Skin of body (tissue), 2 donors: ENCODE measurements around the gene LTF. TPM values are rescaled to one million over a fixed set of nuclear protein-coding genes. Genes with fewer than 3 reads are reported as not detected.
"Not testable (repeated sequence)": the region's sequence is repeated elsewhere in the genome, so short reads cannot be mapped to it uniquely, and the experiment has no call there.

Experiments used
- DNase-seq: peaks from one replicate; lab custom pipeline; 2025; lab: John Stamatoyannopoulos, UW
- total RNA-seq: library from RNA; depleted of rRNA; stranded (reverse); fragments of >200 nt; gene quantifications from one replicate; pipeline ENCODE4 v1.2.3, GENCODE V29; 2014

LTF gene
- total RNA-seq, 1 donor from 2014 or later = 60.7 TPM

- DNase-seq = no peak
Observed at GRCh38 chr3:46442576-46443530, 21.9 kb downstream of the LTF start.

- DNase-seq = no peak
Observed at GRCh38 chr3:46440531-46441294, 24.0 kb downstream of the LTF start.

DNA sequence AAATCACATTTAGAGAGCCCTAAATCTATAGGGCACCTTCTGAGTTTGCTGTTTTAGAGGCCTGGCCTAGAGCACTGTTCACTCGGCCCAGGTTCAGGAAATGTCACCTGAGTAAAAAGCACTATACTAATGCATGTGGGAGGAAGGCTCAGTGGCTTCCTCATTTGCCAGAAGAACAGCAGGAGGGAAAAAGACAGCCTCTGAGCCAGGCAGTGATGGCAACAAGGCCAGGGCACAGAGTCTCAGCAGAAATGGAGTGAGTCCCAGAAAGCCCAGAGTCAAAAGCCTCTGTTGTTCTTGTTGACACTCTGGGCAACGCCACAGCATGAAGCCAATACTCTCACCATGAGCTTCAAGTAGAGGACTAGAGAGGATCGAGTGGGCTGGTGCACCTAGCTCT, 25.9 kb downstream of the LTF start:
- no peak for DNase-seq

GRCh38 chr3:46435081-46435726, 29.5 kb downstream of the LTF start:
- DNase-seq = no peak

DNA sequence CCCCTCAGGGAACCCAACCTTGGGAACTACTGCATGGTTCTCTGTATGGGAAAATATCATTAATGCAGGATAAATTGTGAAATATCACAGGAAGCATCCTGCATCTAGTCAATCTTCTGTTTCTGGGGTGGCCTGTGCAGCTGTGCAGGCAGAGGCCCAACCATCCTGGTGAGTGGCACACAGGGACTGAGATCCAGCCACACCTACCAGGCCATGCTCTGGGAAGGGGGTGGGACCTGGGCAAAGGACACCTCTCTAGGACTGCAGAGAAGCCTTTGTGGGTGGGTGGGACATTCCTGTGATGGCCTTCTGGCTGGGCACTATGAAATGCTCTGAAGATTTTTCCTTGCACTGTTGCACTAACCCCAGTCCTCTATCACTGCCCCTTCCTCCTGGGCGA, 30.9 kb downstream of the LTF start:
- DNase-seq = no peak

GRCh38 chr3:46433118-46433517, 31.6 kb downstream of the LTF start:
- not testable (repeated sequence) for DNase-seq

DNA sequence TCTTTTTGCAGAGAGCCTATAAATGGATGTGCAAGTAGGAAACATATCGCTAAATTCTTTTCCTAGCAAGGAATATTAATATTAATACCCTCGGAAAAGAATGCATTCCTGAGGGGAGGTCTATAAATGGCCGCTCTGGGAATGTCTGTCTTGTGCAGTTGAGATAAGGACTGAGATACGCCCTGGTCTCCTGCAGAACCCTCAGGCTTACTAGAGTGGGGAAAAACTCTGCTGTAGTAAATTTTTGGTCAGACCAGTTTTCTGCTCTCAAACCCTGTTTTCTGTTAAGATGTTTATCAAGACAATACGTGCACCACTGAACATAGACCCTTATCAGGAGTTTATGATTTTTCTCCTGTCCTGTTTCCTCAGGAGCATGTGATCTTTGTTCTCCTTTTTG, 32.8 kb downstream of the LTF start:
- DNase-seq = not testable (repeated sequence)

DNA sequence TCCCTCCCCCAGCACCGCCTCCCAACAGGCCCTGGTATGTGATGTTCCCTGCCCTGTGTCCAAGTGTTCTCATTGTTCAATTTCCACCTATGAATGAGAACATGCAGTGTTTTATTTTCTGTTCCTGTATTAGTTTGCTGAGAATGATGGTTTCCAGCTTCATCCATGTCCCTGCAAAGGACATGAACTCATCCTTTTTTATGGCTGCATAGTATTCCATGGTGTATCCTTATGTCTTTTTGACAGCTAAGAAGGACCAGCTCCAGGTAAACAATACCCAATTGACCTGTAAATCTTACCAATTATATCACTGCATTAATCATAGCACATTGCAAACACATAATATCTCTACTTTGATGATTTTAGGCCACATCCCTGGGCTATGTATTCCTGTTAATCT, 33.8 kb downstream of the LTF start:
- not testable (repeated sequence) for DNase-seq

DNA sequence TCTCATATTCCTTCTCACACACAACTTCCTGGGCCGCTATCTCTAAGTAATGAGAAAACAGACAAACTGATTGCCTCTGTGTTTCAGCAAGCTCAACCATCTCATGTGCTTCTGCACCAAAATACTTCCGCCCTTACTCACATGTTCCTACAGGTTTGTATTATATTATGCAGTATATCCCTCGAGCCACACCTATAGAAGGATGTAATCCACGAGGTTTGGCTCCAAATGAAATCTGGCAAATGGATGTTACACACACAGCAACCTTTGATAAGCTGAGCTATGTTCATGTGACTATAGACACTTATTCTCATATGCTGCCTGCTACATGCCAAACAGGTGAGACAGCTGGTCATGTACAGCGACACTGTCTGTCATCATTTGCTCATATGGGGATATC, 35.0 kb downstream of the LTF start:
- no peak for DNase-seq

DNA sequence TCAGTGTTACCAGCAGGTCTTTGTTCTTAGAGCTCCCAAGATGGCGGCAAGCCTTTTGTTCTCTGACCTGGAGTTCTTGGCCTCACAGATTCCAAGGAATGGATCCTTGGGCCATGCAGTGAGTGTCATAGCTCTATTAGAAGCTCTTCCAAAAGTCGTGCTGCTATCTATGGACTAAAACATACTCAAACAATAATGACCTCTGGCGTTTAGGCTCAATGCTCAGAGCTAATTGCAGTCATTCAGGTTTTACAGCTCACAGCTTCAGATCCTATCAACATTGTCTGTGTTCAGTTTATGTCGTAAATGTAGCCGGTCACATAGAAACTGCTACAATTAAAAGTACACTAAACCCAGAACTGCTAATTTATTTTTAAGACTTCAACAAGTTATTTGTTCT, 35.5 kb downstream of the LTF start:
- DNase-seq = no peak

DNA sequence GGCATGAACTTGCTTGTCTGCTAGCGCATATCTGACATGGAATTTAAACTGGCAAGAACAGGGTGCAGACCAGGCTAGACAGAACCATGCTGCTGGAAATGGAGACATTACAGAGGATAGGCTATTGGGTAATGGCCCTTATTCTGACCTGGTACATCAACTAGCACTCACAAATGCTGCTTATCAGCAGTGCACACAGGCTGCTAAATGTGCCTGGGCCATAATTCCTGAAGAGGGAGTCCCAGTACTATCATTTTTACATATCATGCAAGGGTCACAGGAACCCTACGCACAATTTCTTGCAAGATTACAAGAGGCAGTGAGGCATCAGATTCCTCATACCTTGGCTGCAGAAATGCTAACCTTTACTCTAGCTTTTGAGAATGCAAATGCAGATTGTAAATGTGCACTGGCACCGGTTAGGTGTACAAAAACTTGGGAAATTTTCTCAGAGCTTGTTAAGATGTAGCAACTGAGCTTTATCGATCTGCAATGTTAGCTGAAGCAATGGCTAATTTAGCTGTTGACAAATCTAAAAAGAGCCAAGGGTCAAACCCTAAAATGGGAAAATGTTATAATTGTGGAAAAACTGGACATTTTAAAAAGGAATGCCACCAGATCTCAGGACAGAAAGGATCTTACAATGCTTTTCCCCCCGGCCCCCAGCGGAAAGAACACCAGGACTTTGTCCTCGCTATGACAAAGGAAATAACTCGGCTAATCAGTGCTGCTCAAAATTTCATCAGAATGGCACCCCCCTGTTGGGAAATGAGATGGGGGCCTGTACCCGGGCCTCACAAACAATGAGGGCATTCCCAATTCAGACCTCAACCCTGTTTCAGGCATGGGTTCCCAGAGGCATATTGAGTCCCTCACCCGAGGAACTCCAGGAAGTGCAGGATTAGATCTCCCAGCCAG, 36.5 kb downstream of the LTF start:
- no peak for DNase-seq

GRCh38 chr3:46427404-46427803, 37.3 kb downstream of the LTF start:
- not testable (repeated sequence) for DNase-seq

DNA sequence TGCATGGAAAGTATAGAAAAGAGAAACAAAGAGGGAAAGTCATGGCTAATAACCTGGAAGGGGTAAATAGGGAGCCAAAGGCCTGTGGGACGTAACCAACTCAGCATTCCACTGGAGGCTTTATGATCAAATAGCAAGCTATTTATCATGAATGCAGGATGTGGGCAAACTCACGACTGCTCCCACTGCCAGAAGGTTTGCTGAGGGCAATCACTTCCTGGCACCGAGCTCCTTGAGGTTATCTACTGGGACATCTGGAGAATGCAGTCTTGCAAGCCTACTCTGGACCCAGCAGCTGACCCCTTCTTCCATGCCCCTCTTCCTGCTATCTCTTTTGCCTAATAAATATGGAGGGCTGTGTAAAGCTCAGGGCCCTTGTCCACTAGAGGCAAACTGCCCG, 38.2 kb downstream of the LTF start:
- DNase-seq = not testable (repeated sequence)

- no peak for DNase-seq
Observed at GRCh38 chr3:46423588-46423987, 41.1 kb downstream of the LTF start.

GRCh38 chr3:46422617-46423016, 42.1 kb downstream of the LTF start:
- DNase-seq = no peak

DNA sequence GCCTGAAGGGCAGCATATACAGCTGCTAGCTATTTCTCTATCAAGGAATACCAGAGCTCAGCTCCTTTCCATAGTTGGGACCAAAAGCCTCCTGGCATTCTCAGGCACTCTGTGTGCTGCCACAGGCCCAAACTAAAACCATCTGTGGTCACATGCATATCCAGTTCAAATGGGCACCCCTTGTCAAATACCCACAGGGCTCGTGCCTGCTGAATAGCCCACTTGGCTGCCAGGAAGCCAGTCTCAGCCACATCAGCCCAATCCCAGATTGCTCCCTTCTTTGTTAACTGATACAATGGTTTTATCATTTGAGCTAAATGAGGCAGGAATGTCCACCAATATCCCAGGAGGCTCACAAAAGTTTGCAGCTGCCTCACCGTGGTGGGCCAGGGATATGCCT, 43.8 kb downstream of the LTF start:
- DNase-seq = no peak

DNA sequence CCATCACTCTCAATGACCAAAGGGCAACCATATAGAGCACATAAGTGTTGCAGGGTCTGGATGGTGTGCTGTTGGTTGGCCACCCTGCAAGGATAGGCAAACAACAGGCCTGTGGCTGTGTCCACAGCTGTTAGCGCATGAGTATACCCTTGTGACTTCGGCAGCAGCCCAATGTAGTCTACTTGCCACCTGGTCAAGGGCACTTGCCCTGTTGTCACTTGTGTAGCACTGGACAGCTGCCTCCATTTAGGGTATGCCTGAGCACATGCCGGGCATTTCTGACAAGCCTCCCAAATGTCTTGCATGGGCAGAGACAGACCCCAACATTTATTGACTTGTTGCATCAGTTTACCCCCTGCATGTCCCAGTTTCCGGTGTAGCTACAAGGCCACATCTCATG, 44.9 kb downstream of the LTF start:
- no peak for DNase-seq

- no peak for DNase-seq
Observed at GRCh38 chr3:46417841-46418611, 46.7 kb downstream of the LTF start.

DNA sequence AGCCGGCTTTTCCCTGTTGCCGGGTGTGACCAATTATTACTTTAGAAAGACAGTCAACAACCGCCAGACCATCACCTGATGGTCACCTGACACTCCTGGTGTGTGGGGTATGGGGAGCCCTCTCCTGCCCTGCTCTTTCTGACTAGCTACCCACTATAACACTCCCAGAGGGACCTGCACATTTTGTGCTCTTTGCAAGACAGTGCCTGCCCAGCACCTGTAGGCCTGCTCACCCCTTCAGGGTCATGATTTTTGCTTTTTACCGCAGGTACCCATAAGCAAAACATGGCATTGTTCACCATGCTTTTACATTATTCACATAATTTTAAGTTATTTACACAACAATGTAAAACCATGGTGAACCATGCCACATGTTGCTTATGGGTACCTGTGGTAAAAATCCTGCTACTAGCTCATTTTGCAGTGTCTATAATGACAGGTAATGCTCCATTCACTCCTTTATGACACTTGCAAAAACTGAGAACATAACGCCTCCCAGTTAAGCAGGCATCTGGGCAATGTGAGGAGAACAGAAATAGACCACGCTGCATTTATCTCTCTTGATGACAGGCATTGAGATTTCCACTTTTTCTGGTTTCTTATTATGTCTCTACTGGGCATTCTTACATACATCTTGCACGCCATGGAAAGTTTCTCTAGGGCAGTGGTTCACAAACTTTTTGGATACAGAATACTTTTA, 47.7 kb downstream of the LTF start:
- no peak for DNase-seq
